ENCODE data around the gene RARG. TPM values are rescaled to one million over a fixed set of nuclear protein-coding genes. Genes with fewer than 3 reads are reported as not detected.

Gene RARG
- total and polyA plus RNA-seq, 9 donors = 17.5 to 44.5 (median 30.0) TPM

GRCh38 chr12:53218551-53219291 lies 13.3 kb downstream of the RARG start:
- no peaks in the 10 kb centered on the region for H3K9me3 ChIP-seq (replicated peaks; ENCODE audit: control insufficient read depth, low read depth, low read length)
- H3K27ac ChIP-seq (ENCODE audit: low read length) = peak overlapping the region; percentile 100
- peak overlapping the region; percentile 67 for H3K4me3 ChIP-seq (ENCODE audit: low read length)
- DNase-seq = peak; percentile 78
- H3K27me3 ChIP-seq (ENCODE audit: control insufficient read depth, insufficient read depth, low read length) = no peaks in the 10 kb centered on the region
- peaks cover 18% of the 10 kb centered on the region for H3K36me3 ChIP-seq (ENCODE audit: control insufficient read depth, insufficient read depth, low read length)
- 5% methylated on average over 15 of the region's 30 CpGs for WGBS (ENCODE audit: insufficient coverage)
- H3K4me1 ChIP-seq (ENCODE audit: control insufficient read depth, insufficient read depth, low read length) = peaks cover 76% of the 10 kb centered on the region

DNA sequence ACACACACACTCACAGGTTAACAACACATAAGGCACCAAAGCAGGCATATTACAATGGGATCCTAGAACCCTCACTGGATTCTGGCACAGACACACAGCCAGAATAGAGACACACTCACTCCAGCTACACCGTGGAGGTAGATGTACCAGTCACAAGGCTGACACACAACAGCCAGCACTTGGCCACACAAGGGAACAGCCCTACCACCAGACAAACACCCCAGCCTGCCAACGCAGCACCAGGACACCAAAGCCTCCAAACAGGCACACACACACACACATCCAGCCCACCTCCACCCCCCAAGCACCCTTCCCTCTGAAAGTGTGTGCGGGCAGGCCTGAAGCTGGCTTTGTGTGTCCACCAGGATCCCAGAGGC lies 14.1 kb downstream of the RARG start:
- 26% methylated on average over 3 of the region's 3 CpGs for WGBS (ENCODE audit: insufficient coverage)
- peak; percentile 29 for DNase-seq
- no peaks in the 10 kb centered on the region for H3K9me3 ChIP-seq (replicated peaks; ENCODE audit: control insufficient read depth, low read depth, low read length)
- no peaks in the 10 kb centered on the region for H3K27me3 ChIP-seq (ENCODE audit: control insufficient read depth, insufficient read depth, low read length)
- peaks cover 74% of the 10 kb centered on the region for H3K4me1 ChIP-seq (ENCODE audit: control insufficient read depth, insufficient read depth, low read length)
- H3K4me3 ChIP-seq (ENCODE audit: low read length) = peak overlapping the region; percentile 67
- peak overlapping the region; percentile 49 for H3K27ac ChIP-seq (ENCODE audit: low read length)
- H3K36me3 ChIP-seq (ENCODE audit: control insufficient read depth, insufficient read depth, low read length) = peaks cover 24% of the 10 kb centered on the region

GRCh38 chr12:53217051-53217930 lies 14.7 kb downstream of the RARG start:
- no peaks in the 10 kb centered on the region for H3K27me3 ChIP-seq (ENCODE audit: control insufficient read depth, insufficient read depth, low read length)
- H3K4me1 ChIP-seq (ENCODE audit: control insufficient read depth, insufficient read depth, low read length) = peaks cover 67% of the 10 kb centered on the region
- H3K36me3 ChIP-seq (ENCODE audit: control insufficient read depth, insufficient read depth, low read length) = peaks cover 30% of the 10 kb centered on the region
- H3K9me3 ChIP-seq (replicated peaks; ENCODE audit: control insufficient read depth, low read depth, low read length) = no peaks in the 10 kb centered on the region
- H3K4me3 ChIP-seq (ENCODE audit: low read length) = no peak overlapping the region
- DNase-seq = peak; percentile 17
- peak overlapping the region; percentile 49 for H3K27ac ChIP-seq (ENCODE audit: low read length)
- WGBS (ENCODE audit: insufficient coverage) = 30% methylated on average over 13 of the region's 19 CpGs

- no peak overlapping the region for H3K4me3 ChIP-seq (ENCODE audit: low read length)
- peak overlapping the region; percentile 62 for H3K27ac ChIP-seq (ENCODE audit: low read length)
- H3K4me1 ChIP-seq (ENCODE audit: control insufficient read depth, insufficient read depth, low read length) = peaks cover 60% of the 10 kb centered on the region
- no peak for DNase-seq
- WGBS (ENCODE audit: insufficient coverage) = 76% methylated on average over 2 of the region's 8 CpGs
- peaks cover 47% of the 10 kb centered on the region for H3K36me3 ChIP-seq (ENCODE audit: control insufficient read depth, insufficient read depth, low read length)
- H3K27me3 ChIP-seq (ENCODE audit: control insufficient read depth, insufficient read depth, low read length) = no peaks in the 10 kb centered on the region
- no peaks in the 10 kb centered on the region for H3K9me3 ChIP-seq (replicated peaks; ENCODE audit: control insufficient read depth, low read depth, low read length)
These were observed 16.5 kb downstream of the RARG start for GRCh38 chr12:53215497-53215896.

DNA sequence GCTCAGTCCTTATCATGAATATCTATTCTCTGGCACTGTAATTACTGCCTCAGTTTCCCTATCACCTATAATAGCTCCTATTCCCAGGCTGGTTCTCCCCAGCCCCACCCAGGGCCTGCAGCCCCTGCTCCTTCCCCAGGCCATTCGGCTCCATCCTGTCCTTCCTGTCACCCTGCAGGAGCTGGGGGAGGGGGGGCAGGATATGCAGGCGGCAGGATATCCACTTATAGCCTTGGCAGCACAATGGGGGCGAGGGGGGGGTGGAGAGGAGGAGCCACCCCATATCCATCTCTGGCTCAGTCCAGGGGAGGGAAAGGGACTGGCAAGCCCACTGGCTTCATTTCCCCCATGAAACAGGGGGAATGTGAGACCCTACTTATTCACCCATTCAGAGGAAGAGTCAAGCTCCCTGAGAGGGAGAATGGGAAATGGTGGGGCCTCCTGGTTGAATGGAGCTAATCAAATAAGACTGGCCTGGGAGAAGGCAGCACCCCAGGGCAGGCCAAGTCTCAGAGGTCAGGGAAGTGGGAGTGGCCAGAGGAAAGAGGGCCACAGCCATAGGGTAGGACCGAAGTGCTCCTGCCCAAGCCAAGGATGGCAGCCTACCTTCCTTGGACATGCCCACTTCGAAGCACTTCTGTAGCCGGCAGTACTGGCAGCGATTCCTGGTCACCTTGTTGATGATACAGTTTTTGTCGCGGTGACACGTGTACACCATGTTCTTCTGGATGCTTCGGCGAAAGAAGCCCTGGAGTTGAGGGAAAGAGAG lies 17.1 kb downstream of the RARG start:
- H3K9me3 ChIP-seq (replicated peaks; ENCODE audit: control insufficient read depth, low read depth, low read length) = no peaks in the 10 kb centered on the region
- H3K27ac ChIP-seq (ENCODE audit: low read length) = peak overlapping the region; percentile 62
- DNase-seq = no peak
- no peak overlapping the region for H3K4me3 ChIP-seq (ENCODE audit: low read length)
- 71% methylated on average over 4 of the region's 12 CpGs for WGBS (ENCODE audit: insufficient coverage)
- H3K4me1 ChIP-seq (ENCODE audit: control insufficient read depth, insufficient read depth, low read length) = peaks cover 60% of the 10 kb centered on the region
- peaks cover 53% of the 10 kb centered on the region for H3K36me3 ChIP-seq (ENCODE audit: control insufficient read depth, insufficient read depth, low read length)
- no peaks in the 10 kb centered on the region for H3K27me3 ChIP-seq (ENCODE audit: control insufficient read depth, insufficient read depth, low read length)

DNA sequence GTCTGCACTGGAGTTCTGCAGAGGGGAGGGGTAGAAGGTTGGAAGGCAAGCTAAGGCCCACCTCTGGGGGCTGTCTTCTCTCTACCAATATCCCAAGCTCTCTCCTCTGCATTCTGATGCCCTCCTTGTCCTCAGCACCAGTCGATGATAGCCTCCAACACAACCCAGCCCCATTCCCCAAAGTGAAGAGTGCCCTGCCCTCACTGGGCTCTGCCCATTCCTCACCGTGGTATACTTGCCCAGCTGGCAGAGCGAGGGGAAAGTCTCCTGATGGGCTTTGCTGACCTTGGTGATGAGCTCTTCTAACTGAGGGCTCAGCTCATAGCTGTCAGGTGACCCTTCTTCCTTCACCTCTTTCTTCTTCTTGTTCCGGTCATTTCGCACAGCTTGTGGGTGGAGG lies 17.8 kb downstream of the RARG start:
- H3K4me3 ChIP-seq (ENCODE audit: low read length) = no peak overlapping the region
- H3K27ac ChIP-seq (ENCODE audit: low read length) = no peak overlapping the region
- H3K4me1 ChIP-seq (ENCODE audit: control insufficient read depth, insufficient read depth, low read length) = peaks cover 54% of the 10 kb centered on the region
- peaks cover 53% of the 10 kb centered on the region for H3K36me3 ChIP-seq (ENCODE audit: control insufficient read depth, insufficient read depth, low read length)
- no peaks in the 10 kb centered on the region for H3K9me3 ChIP-seq (replicated peaks; ENCODE audit: control insufficient read depth, low read depth, low read length)
- WGBS (ENCODE audit: insufficient coverage) = 91% methylated on average over 5 of the region's 5 CpGs
- DNase-seq = no peak
- H3K27me3 ChIP-seq (ENCODE audit: control insufficient read depth, insufficient read depth, low read length) = no peaks in the 10 kb centered on the region

DNA sequence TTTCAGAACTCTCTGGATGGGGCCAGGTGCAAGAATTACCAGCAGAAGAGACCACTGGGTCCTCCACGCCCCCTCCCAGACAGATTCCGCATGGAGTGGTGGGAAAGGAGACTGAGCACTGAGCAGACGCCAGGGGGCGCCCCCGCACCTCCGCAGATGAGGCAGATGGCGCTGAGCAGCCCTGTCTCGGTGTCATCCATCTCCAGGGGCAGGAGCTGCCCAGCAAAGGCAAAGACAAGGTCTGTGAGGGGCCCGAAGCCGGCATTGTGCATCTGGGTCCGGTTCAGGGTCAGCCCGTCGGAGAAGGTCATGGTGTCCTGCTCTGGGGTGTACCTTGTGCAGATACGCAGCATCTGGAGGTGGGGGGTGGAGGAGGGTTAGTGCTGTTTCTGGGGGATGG lies 18.7 kb downstream of the RARG start:
- Histone ChIP-seq H3K9me3 (replicated peaks; ENCODE audit: control insufficient read depth, low read depth, low read length) (no peaks in the 10 kb centered on the region), H3K27me3 (ENCODE audit: control insufficient read depth, insufficient read depth, low read length) (no peaks in the 10 kb centered on the region), H3K27ac (ENCODE audit: low read length) (no peak overlapping the region), H3K36me3 (ENCODE audit: control insufficient read depth, insufficient read depth, low read length) (peaks cover 53% of the 10 kb centered on the region), H3K4me1 (ENCODE audit: control insufficient read depth, insufficient read depth, low read length) (peaks cover 56% of the 10 kb centered on the region), H3K4me3 (ENCODE audit: low read length) (no peak overlapping the region)
- DNase-seq = peak; percentile 81
- WGBS (ENCODE audit: insufficient coverage) = 8% methylated on average over 14 of the region's 14 CpGs

- Histone ChIP-seq H3K27ac (ENCODE audit: low read length) (no peak overlapping the region), H3K4me3 (ENCODE audit: low read length) (no peak overlapping the region), H3K9me3 (replicated peaks; ENCODE audit: control insufficient read depth, low read depth, low read length) (no peaks in the 10 kb centered on the region), H3K4me1 (ENCODE audit: control insufficient read depth, insufficient read depth, low read length) (peaks cover 53% of the 10 kb centered on the region), H3K36me3 (ENCODE audit: control insufficient read depth, insufficient read depth, low read length) (peaks cover 53% of the 10 kb centered on the region), H3K27me3 (ENCODE audit: control insufficient read depth, insufficient read depth, low read length) (no peaks in the 10 kb centered on the region)
- DNase-seq = no peak
- 54% methylated on average over 8 of the region's 12 CpGs for WGBS (ENCODE audit: insufficient coverage)
These were observed 19.1 kb downstream of the RARG start for GRCh38 chr12:53212931-53213330.

- no peak for DNase-seq
- Histone ChIP-seq H3K27me3 (ENCODE audit: control insufficient read depth, insufficient read depth, low read length) (no peaks in the 10 kb centered on the region), H3K4me1 (ENCODE audit: control insufficient read depth, insufficient read depth, low read length) (peaks cover 42% of the 10 kb centered on the region), H3K27ac (ENCODE audit: low read length) (no peak overlapping the region), H3K36me3 (ENCODE audit: control insufficient read depth, insufficient read depth, low read length) (peaks cover 53% of the 10 kb centered on the region), H3K9me3 (replicated peaks; ENCODE audit: control insufficient read depth, low read depth, low read length) (no peaks in the 10 kb centered on the region), H3K4me3 (ENCODE audit: low read length) (no peak overlapping the region)
- 84% methylated on average over 9 of the region's 13 CpGs for WGBS (ENCODE audit: insufficient coverage)
These were observed 20.3 kb downstream of the RARG start for GRCh38 chr12:53211476-53212381.

Data from muscle of leg (tissue), 11 donors.